SK-N-SH (cell line): ENCODE data around the gene ACSM2B. TPM values are rescaled to one million over a fixed set of nuclear protein-coding genes. Genes with fewer than 3 reads are reported as not detected.

Source experiments
- CTCF ChIA-PET: fragments of 300-600, 350-600 bp; formaldehyde crosslinking; extraction: SDS; loops from one replicate; lab custom pipeline; 2021; lab: Yijun Ruan, JAX
- POLR2A ChIA-PET: fragments of 350-600 bp; sonication (Branson Sonifier 250); formaldehyde crosslinking; extraction: SDS; loops from one replicate; lab custom pipeline; 2020; ENCODE audit warnings: antibody characterized with exemption, inconsistent platforms; lab: Yijun Ruan, JAX
- DNase-seq: peaks from one replicate; pipeline ENCODE4 v3.0.0; 2012
- H2AFZ ChIP-seq: fragments of 200-600 bp; sonication (generic); 2 replicates; pipeline ENCODE4 v1.8.1; 2016; ENCODE audit warnings: antibody characterized with exemption, mild to moderate bottlenecking, low read depth
- H3F3A ChIP-seq: fragments of 200-600 bp; sonication (generic); replicated peaks from 2 replicates; pipeline ENCODE3; 2016; ENCODE audit warnings: antibody characterized with exemption, mild to moderate bottlenecking; ENCODE audit not compliant: insufficient read depth
- H3K27ac ChIP-seq, 2 experiments: fragments of 200-500 bp in 1 of 2; fragments of 200-600 bp in 1 of 2; sonication (Bioruptor generic) in 1 of 2; sonication (generic), shearing (Covaris generic) in 1 of 2; 2 replicates each; pipeline versions ENCODE4 v1.5.1 to v1.6.1; 2014 to 2016; ENCODE audit warnings: low read depth in 2 of 2, inconsistent platforms in 1 of 2, low read length in 1 of 2, mild to moderate bottlenecking in 1 of 2, mixed read lengths in 1 of 2
- H3K27me3 ChIP-seq: fragments of 200-600 bp; sonication (generic), shearing (Covaris generic); 2 replicates; pipeline ENCODE4 v1.6.1; 2016; ENCODE audit warnings: mixed run types; ENCODE audit not compliant: insufficient read depth
- H3K36me3 ChIP-seq, 2 experiments: fragments of 200-500 bp in 1 of 2; fragments of 200-600 bp in 1 of 2; sonication (Bioruptor generic) in 1 of 2; sonication (generic) in 1 of 2; replicated peaks in 1 of 2; 2 replicates each; pipeline versions ENCODE3 to v1.5.1; 2014 to 2016; ENCODE audit warnings: low read length in 1 of 2, mild to moderate bottlenecking in 1 of 2; ENCODE audit not compliant: insufficient read depth in 2 of 2, control insufficient read depth in 1 of 2
- H3K4me1 ChIP-seq, 2 experiments: fragments of 200-500 bp in 1 of 2; fragments of 200-600 bp in 1 of 2; sonication (Bioruptor generic) in 1 of 2; sonication (generic), shearing (Covaris generic) in 1 of 2; 2 replicates each; pipeline versions ENCODE4 v1.5.1 to v1.6.1; 2014 to 2016; ENCODE audit warnings: low read depth in 1 of 2, low read length in 1 of 2, mixed run types in 1 of 2; ENCODE audit not compliant: insufficient read depth in 2 of 2, control insufficient read depth in 1 of 2
- H3K4me2 ChIP-seq: fragments of 200-600 bp; sonication (generic), shearing (Covaris generic); 2 replicates; pipeline ENCODE4 v1.6.1; 2017; ENCODE audit warnings: mixed run types
- H3K4me3 ChIP-seq, 2 experiments: fragments of 200-500 bp in 1 of 2; fragments of 200-600 bp in 1 of 2; sonication (Bioruptor generic) in 1 of 2; sonication (generic), shearing (Covaris generic) in 1 of 2; 2 replicates each; pipeline versions ENCODE4 v1.5.1 to v1.8.1; 2014 to 2016; ENCODE audit warnings: low read depth in 2 of 2, inconsistent platforms in 1 of 2, low read length in 1 of 2, mild to moderate bottlenecking in 1 of 2, mixed read lengths in 1 of 2, moderate library complexity in 1 of 2
- H3K79me2 ChIP-seq: fragments of 200-600 bp; sonication (generic); 2 replicates; pipeline ENCODE4 v1.8.1; 2017; ENCODE audit warnings: mild to moderate bottlenecking; ENCODE audit not compliant: insufficient read depth
- H3K9ac ChIP-seq: fragments of 200-600 bp; sonication (generic); 2 replicates; pipeline ENCODE4 v1.6.1; 2017; ENCODE audit warnings: mixed run types
- H3K9me2 ChIP-seq: fragments of 200-600 bp; sonication (generic); 2 replicates; pipeline ENCODE4 v1.6.1; 2017; ENCODE audit warnings: mixed run types
- H3K9me3 ChIP-seq: fragments of 200-600 bp; sonication (generic); 2 replicates; pipeline ENCODE4 v1.6.1; 2017; ENCODE audit warnings: mixed run types, mild to moderate bottlenecking, moderate library complexity
- H4K20me1 ChIP-seq: fragments of 200-600 bp; sonication (generic); 2 replicates; pipeline ENCODE4 v1.6.1; 2017; ENCODE audit warnings: mild to moderate bottlenecking, mixed run types; ENCODE audit not compliant: insufficient read depth
- CHD2 ChIP-seq: fragments of 150-350 bp; IDR thresholded peaks from 2 replicates; pipeline ENCODE4 v1.6.1; 2018; ENCODE audit warnings: low read length; ENCODE audit not compliant: partially characterized antibody
- EP300 ChIP-seq, 2 experiments: IDR thresholded peaks; 2 replicates each; pipeline versions ENCODE4 v1.4.0 to v1.6.1; 2012; ENCODE audit warnings: borderline replicate concordance in 1 of 2, low read depth in 1 of 2, low read length in 1 of 2
- EZH2phosphoT487 ChIP-seq: fragments of 200-600 bp; sonication (generic); IDR thresholded peaks from 2 replicates; pipeline ENCODE4 v1.6.1; 2017; ENCODE audit warnings: low read depth, mixed run types, mild to moderate bottlenecking, antibody characterized with exemption, moderate library complexity, borderline replicate concordance
- FOSL2 ChIP-seq: IDR thresholded peaks from 2 replicates; pipeline ENCODE4 v1.4.0; 2012; ENCODE audit warnings: low read depth, mild to moderate bottlenecking, moderate library complexity, borderline replicate concordance
- FOXJ3 ChIP-seq: sonication (generic); formaldehyde crosslinking; IDR thresholded peaks from 2 replicates; pipeline ENCODE4 v1.5.1; 2020; ENCODE audit warnings: mild to moderate bottlenecking, missing genetic modification reagents
- FOXM1 ChIP-seq: IDR thresholded peaks from 2 replicates; pipeline ENCODE4 v1.4.0; 2012; ENCODE audit warnings: low read depth, mild to moderate bottlenecking
- GATA2 ChIP-seq: sonication (generic); formaldehyde crosslinking; IDR thresholded peaks from 2 replicates; pipeline ENCODE4 v1.5.0; 2020; ENCODE audit warnings: mild to moderate bottlenecking, missing genetic modification reagents
- IRF3 ChIP-seq: fragments of 150-350 bp; IDR thresholded peaks from 2 replicates; pipeline ENCODE4 v1.6.1; 2016; ENCODE audit warnings: mild to moderate bottlenecking, low read depth, low read length
- JUND ChIP-seq: IDR thresholded peaks from 2 replicates; pipeline ENCODE4 v1.4.0; 2012
- MEF2A ChIP-seq: IDR thresholded peaks from 2 replicates; pipeline ENCODE4 v1.4.0; 2012; ENCODE audit warnings: low read depth, borderline replicate concordance
- MXI1 ChIP-seq: IDR thresholded peaks from 2 replicates; pipeline ENCODE4 v1.6.1; 2012; ENCODE audit warnings: mild to moderate bottlenecking, low read depth, low read length, improper control_type of control experiment
- RAD21 ChIP-seq: IDR thresholded peaks from 2 replicates; pipeline ENCODE4 v1.6.1; 2012; ENCODE audit warnings: mild to moderate bottlenecking, low read length
- RFX5 ChIP-seq: IDR thresholded peaks from 2 replicates; pipeline ENCODE4 v1.6.1; 2012; ENCODE audit warnings: mild to moderate bottlenecking, improper control_type of control experiment, low read length
- SIN3A ChIP-seq: IDR thresholded peaks from 2 replicates; pipeline ENCODE4 v1.6.1; 2012; ENCODE audit warnings: low read depth, mild to moderate bottlenecking, low read length, moderate library complexity, borderline replicate concordance
- SMC3 ChIP-seq: IDR thresholded peaks from 2 replicates; pipeline ENCODE4 v1.6.1; 2012; ENCODE audit warnings: low read depth, low read length, improper control_type of control experiment
- TAF1 ChIP-seq: IDR thresholded peaks from 2 replicates; pipeline ENCODE4 v1.6.1; 2012; ENCODE audit warnings: low read depth, mild to moderate bottlenecking, low read length, moderate library complexity, borderline replicate concordance
- TCF12 ChIP-seq: IDR thresholded peaks from 2 replicates; pipeline ENCODE4 v1.4.0; 2012
- ZBTB33 ChIP-seq: IDR thresholded peaks from 2 replicates; pipeline ENCODE4 v1.4.0; 2012; ENCODE audit warnings: low read depth, borderline replicate concordance
- WGBS: methylation state at CpG from one replicate; pipeline ENCODE4 v1.1.6; 2017; ENCODE audit warnings: low lambda C conversion rate; 5-methylcytosine and 5-hydroxymethylcytosine counted together
- polyA plus RNA-seq, 3 experiments: library from polyadenylated mRNA; depleted of rRNA; stranded (reverse); fragments of >200 nt; gene quantifications; 2 replicates each; pipeline ENCODE4 v1.2.3, GENCODE V29; 2012
- TF ChIP-seq, protein P1 (sequence below): IDR thresholded peaks from 2 replicates; pipeline ENCODE4 v1.4.0; 2012; ENCODE audit warnings: low read depth
- TF ChIP-seq, protein P2 (sequence below): IDR thresholded peaks from 2 replicates; pipeline ENCODE4; 2012

The ACSM2B gene
- polyA plus RNA-seq, 1 of the 3 experiments (the other 2 are of a cell fraction) = not detected

GRCh38 chr16:20520103-20520502 is 56.1 kb downstream of the ACSM2B start:
- no peak overlapping the region for H2AFZ ChIP-seq
- no peaks in the 10 kb centered on the region for H3K9me2 ChIP-seq
- no peak overlapping the region for H3K9ac ChIP-seq
- no peaks in the 10 kb centered on the region for H3K79me2 ChIP-seq
- WGBS = 0% methylated on average over 1 of the region's 1 CpG
- ChIA-PET POLR2A (no interaction called here), CTCF (interaction anchor here (1.2 kb wide), 1 partner anchor 135 kb away, joined by 3 read pairs; no protein-coding TSS in a partner anchor)
- no peak overlapping the region for H3K4me2 ChIP-seq
- H3K4me1 ChIP-seq = no peaks in the 10 kb centered on the region
- no peak for TF ChIP-seq EP300 (IDR thresholded peaks at IDR 0.05; ENCODE audit: borderline replicate concordance in 1 of 2, low read depth in 1 of 2, low read length in 1 of 2)
- no peak for TF ChIP-seq CHD2
- no peak for TF ChIP-seq FOXM1
- no peak for TF ChIP-seq TCF12
- no peak for TF ChIP-seq ZBTB33
- TF ChIP-seq MXI1 = no peak
- no peak overlapping the region for H3K27ac ChIP-seq
- H3K4me3 ChIP-seq = no peak overlapping the region
- no peaks in the 10 kb centered on the region for H3F3A ChIP-seq
- H3K9me3 ChIP-seq = no peaks in the 10 kb centered on the region
- H3K36me3 ChIP-seq = no peaks in the 10 kb centered on the region
- H4K20me1 ChIP-seq = no peaks in the 10 kb centered on the region
- H3K27me3 ChIP-seq = no peaks in the 10 kb centered on the region
- no peak for DNase-seq

DNA sequence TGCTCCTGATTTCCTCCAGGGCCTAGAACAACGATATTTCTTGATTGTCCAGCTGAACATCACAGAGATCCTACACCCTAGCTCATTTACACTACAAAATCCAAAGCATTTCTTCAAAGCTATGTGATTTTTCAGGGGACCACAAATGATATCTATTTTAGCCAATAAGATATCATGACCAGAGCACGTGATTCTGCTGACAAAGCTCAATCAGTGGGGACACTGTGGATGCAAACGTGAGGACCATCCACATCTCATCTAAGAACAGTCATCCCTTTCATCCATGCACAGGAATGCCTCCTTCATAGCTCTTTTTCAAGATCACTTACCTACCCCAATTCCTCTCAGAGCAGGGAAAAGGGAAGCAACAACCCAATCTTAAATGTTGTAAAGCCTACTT is 56.9 kb downstream of the ACSM2B start:
- POLR2A ChIA-PET = no interaction called here

More for the DNA sequence above, 56.9 kb downstream of the ACSM2B start:
- 3% methylated on average over 3 of the region's 3 CpGs for WGBS
- Histone ChIP-seq H4K20me1 (no peaks in the 10 kb centered on the region), H2AFZ (no peak overlapping the region), H3F3A (no peaks in the 10 kb centered on the region), H3K9me2 (no peaks in the 10 kb centered on the region), H3K4me3 (no peak overlapping the region)
- TF ChIP-seq RAD21 = no peak
- TF ChIP-seq SIN3A = no peak
- TF ChIP-seq RFX5 = no peak
- no peak for TF ChIP-seq FOXJ3
- no peak for TF ChIP-seq JUND
- TF ChIP-seq IRF3 = no peak
- TF ChIP-seq MXI1 = no peak
- TF ChIP-seq TAF1 = no peak
- TF ChIP-seq MEF2A = no peak
- TF ChIP-seq EZH2phosphoT487 = no peak
- TF ChIP-seq FOSL2 = no peak
- no peak for TF ChIP-seq GATA2 (CRISPR knock-in tag)
- TF ChIP-seq, protein P1, sequence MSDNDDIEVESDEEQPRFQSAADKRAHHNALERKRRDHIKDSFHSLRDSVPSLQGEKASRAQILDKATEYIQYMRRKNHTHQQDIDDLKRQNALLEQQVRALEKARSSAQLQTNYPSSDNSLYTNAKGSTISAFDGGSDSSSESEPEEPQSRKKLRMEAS = no peak
- no peak for TF ChIP-seq SMC3
- TF ChIP-seq EP300 (IDR thresholded peaks at IDR 0.05; ENCODE audit: borderline replicate concordance in 1 of 2, low read depth in 1 of 2, low read length in 1 of 2) = no peak
- no peak for TF ChIP-seq ZBTB33
- TF ChIP-seq, protein P2, sequence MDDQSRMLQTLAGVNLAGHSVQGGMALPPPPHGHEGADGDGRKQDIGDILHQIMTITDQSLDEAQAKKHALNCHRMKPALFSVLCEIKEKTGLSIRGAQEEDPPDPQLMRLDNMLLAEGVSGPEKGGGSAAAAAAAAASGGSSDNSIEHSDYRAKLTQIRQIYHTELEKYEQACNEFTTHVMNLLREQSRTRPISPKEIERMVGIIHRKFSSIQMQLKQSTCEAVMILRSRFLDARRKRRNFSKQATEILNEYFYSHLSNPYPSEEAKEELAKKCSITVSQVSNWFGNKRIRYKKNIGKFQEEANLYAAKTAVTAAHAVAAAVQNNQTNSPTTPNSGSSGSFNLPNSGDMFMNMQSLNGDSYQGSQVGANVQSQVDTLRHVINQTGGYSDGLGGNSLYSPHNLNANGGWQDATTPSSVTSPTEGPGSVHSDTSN = no peak
- TF ChIP-seq, all 33 proteins: peak for 0
- no peak overlapping the region for H3K4me2 ChIP-seq
- H3K79me2 ChIP-seq = no peaks in the 10 kb centered on the region
- DNase-seq = no peak
- no peaks in the 10 kb centered on the region for H3K36me3 ChIP-seq
- H3K27me3 ChIP-seq = no peaks in the 10 kb centered on the region
- CTCF ChIA-PET = interaction anchor here (1.2 kb wide), 1 partner anchor 134 kb away, joined by 3 read pairs; no protein-coding TSS in a partner anchor
- H3K9ac ChIP-seq = no peak overlapping the region
- H3K27ac ChIP-seq = no peak overlapping the region
- H3K4me1 ChIP-seq = no peaks in the 10 kb centered on the region
- no peaks in the 10 kb centered on the region for H3K9me3 ChIP-seq
